Activated CD8-positive, alpha-beta memory T cell treated with anti-CD3 and anti-CD28 coated beads, Interleukin-2, amount 50 U/mL, for 48 hours (primary cell): Measurements from ENCODE around the gene PRRC2C.
"Not testable (repeated sequence)": the region's sequence is repeated elsewhere in the genome, so short reads cannot be mapped to it uniquely, and the experiment has no call there.

Source experiments
- DNase-seq: peaks from one replicate; pipeline ENCODE4 v3.0.0-alpha.2; 2020

Gene PRRC2C

GRCh38 chr1:171501305-171502024 lies 16.1 kb downstream of the PRRC2C start:
- DNase-seq = no peak

GRCh38 chr1:171506525-171507304 lies 21.4 kb downstream of the PRRC2C start:
- no peak for DNase-seq

- no peak for DNase-seq
Observed at GRCh38 chr1:171507435-171507834, 22.1 kb downstream of the PRRC2C start.

- no peak for DNase-seq
Observed at GRCh38 chr1:171509191-171509590, 23.9 kb downstream of the PRRC2C start.

- DNase-seq = no peak
Observed at GRCh38 chr1:171513743-171514142, 28.4 kb downstream of the PRRC2C start.

DNA sequence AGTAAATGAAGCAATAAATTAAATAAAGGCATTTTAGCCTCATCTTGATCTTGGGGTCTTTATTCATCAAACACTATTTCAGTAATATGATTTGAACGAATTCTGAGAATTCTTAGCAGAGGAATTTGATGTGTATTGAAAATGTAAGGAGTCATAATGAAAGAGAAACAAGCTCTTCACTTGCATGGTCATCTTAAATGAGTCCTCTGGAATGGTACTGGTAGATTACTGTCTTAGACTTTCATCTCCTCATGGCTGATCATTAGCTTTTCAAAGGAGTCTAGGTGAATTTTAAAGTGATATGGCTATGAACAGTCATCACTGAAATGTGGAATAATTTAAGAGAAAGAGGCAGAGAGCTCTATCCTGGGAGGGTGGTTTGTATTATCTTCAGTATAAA lies 30.0 kb downstream of the PRRC2C start:
- no peak for DNase-seq

DNA sequence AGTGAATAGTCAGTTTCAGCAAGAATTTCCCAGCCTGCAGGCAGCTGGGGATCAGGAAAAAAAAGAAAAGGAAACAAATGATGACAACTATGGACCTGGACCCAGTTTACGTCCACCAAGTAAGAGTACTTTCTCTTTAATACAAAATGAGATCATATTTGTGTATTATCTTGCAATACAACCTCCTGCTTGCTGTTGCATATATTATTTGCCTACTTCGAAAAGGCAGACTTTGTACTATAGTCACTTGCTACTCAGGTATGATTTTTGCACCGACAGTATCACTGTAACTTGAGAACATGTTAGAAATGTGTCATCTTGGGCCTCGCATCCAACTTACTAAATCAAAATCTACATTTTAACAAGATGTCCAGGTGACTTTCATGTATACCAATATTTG lies 30.4 kb downstream of the PRRC2C start:
- no peak for DNase-seq

DNA sequence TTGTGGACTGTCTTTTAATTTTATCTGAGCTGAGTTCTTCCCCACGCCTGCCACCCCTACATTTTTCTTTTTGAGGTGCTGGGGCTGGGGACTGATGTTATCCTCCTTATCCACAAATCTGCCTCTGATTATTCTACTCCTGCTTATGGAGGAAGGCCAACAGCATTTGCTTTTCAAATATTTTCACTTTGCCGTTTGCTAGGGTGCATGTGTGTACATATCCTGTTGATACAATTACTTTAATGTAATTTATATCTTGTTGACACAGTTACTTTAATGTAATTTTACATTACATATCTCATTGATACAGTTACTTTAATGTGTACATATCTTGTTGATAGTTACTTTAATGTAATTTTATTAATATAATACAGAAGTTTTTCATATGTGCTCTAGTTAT lies 36.2 kb downstream of the PRRC2C start:
- DNase-seq = no peak

GRCh38 chr1:171530676-171531075 lies 45.3 kb downstream of the PRRC2C start:
- no peak for DNase-seq

- DNase-seq = no peak
Observed at GRCh38 chr1:171532520-171532919, 47.2 kb downstream of the PRRC2C start.

DNA sequence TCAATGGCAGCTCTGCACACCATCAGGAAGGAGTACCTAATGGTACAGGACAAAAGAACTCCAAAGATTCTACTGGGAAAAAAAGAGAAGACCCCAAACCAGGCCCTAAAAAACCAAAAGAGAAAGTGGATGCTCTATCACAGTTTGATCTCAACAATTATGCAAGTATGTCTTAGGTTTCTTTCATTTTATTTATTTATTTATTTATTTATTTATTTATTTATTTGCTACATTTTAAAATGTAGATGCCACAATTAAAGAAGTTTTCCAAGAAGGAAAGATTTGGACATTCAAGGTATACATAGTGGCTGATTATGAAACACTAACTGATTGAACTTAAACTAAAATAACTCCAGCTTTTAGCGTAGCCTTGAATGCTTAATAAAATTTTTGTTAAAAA lies 60.2 kb downstream of the PRRC2C start:
- no peak for DNase-seq

DNA sequence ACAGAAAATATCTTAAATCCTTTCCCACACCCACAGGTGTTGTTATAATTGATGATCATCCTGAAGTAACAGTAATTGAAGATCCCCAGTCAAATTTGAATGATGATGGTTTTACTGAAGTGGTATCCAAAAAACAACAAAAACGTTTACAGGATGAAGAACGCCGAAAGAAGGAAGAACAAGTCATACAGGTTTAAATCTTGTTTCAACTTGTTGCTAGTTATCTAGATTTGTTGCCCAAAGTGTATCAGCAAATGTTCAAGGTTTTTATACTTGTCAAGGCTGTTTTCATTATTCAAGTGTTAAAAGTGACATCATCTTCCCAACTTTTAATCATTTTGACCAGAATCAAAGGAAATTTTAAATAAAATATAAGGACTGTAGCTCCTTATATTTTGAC lies 64.7 kb downstream of the PRRC2C start:
- no peak for DNase-seq

GRCh38 chr1:171550598-171551100 lies 65.3 kb downstream of the PRRC2C start:
- not testable (repeated sequence) for DNase-seq

GRCh38 chr1:171553960-171554359 lies 68.6 kb downstream of the PRRC2C start:
- not testable (repeated sequence) for DNase-seq

DNA sequence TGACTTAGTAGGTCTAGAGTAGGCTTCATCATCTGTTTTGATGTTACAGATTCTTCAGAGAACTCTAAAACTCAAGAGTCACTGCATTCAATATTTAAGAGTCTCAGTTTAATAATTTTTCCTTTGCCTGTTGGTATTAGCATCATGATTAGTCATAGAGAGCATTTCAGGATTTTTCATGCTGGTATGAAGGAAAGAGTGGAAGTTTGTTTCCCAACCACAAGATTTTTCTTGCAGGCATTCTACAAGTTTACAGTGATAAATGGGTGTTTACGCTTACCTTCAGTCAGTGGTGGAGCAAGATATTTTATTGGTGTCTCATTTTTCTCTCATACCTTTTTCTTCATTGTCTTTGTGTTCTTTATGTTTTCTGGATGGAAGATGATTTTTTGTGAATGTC lies 78.3 kb downstream of the PRRC2C start:
- DNase-seq = no peak

- DNase-seq = no peak
Observed at GRCh38 chr1:171566467-171566866, 81.1 kb downstream of the PRRC2C start.

DNA sequence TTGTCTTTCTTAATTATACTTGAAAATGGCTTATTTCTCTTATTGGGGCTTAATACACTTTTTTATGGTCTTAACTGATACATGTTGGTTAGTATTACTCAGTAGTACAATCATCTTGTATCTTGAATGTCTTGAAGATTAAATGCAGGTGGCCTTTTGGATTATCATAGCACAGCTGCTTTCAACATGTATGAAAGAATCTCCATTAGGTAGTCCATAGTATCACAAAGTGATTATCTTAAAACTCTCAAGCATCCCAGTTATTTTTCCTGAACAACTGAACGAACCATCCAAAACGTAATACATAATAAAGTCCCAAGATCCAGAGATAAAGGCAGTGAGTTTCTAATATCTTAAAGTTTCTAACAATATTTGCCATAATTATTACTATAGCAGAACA lies 85.0 kb downstream of the PRRC2C start:
- no peak for DNase-seq

DNA sequence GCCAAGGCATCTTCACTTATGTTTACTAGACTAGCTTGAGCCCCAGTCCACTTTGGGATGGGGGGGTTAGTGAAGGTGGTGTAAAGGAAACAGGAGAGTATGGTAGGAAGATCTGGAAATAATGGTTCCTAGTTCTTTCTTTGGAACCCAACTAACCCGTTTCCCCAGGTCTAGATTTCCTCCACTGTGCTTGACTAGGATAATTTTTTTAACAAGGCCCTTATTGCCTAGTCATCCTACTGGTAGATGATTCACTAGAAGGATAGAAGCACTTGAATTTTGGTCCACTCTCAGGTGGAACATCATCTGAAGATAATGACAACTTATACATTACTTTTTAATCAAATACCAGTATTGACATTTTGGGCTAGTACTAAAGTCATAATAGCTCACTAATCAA lies 90.8 kb downstream of the PRRC2C start:
- DNase-seq = no peak

GRCh38 chr1:171581226-171581625 lies 95.9 kb downstream of the PRRC2C start:
- no peak for DNase-seq

DNA sequence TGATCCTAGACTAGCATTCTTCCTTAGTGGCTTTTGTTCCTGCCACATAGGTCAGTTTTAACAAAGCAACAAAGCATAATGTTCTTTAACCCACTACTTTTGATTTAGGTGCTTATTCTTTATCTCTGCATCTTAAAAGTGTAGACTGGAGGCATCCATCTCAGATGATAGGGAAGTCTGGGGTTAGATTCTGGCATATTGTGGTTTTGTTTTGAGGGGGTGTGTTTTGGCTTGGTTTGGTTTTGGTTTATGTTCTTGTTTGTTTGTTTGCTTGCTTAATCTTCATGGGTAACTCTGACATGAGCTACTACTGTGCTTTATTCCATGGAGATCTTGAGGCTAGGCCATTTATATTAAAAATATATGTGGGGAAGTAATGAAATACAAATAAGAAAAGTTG lies 96.4 kb downstream of the PRRC2C start:
- no peak for DNase-seq

GRCh38 chr1:171582589-171582988 lies 97.3 kb downstream of the PRRC2C start:
- DNase-seq = no peak

DNA sequence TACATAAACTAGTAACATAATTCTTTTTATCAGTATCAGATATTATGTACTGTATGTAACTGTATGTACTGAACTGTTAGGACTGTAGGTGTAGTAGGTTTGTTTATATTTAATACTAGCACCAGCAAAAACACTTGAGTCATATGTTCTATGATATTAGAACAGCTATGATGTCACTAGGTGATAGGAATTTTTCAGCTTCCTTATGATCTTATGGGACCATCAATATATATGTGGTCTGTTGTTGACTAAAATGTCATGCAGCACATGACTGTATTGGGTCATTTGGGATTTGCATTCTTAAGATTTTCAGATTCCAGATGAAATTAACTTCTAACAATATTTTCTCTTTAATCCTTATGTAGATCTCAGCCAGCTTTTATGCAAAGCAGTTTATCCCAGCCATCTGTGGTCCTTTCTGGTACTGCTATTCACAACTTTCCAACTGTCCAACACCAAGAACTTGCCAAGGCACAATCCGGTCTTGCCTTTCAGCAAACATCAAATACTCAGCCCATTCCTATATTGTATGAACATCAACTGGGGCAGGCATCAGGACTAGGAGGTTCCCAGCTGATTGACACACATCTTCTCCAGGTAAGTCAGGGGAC lies 98.4 kb downstream of the PRRC2C start:
- no peak for DNase-seq

GRCh38 chr1:171585715-171586114 lies 100.4 kb downstream of the PRRC2C start:
- DNase-seq = no peak

GRCh38 chr1:171588230-171588629 lies 102.9 kb downstream of the PRRC2C start:
- no peak for DNase-seq
